ENCODE data around the gene AGO1.
"Not testable (repeated sequence)": the region's sequence is repeated elsewhere in the genome, so short reads cannot be mapped to it uniquely, and the experiment has no call there.

Gene AGO1

GRCh38 chr1:35869245-35869950 is 13.6 kb upstream of the AGO1 start:
- not testable (repeated sequence) for DNase-seq (ENCODE audit: low read depth)

GRCh38 chr1:35870651-35871309 is 12.2 kb upstream of the AGO1 start:
- DNase-seq (ENCODE audit: low read depth), result no peak

GRCh38 chr1:35873243-35873750 is 9.7 kb upstream of the AGO1 start:
- DNase-seq (ENCODE audit: low read depth), result no peak

GRCh38 chr1:35874115-35874514 is 8.9 kb upstream of the AGO1 start:
- not testable (repeated sequence) for DNase-seq (ENCODE audit: low read depth)

- DNase-seq (ENCODE audit: low read depth), result no peak
Observed at GRCh38 chr1:35876988-35877387, 6.0 kb upstream of the AGO1 start.

GRCh38 chr1:35881850-35882273 is 1.1 kb upstream of the AGO1 start:
- no peak for DNase-seq (ENCODE audit: low read depth)

- DNase-seq (ENCODE audit: low read depth), result no peak
Observed at GRCh38 chr1:35882586-35882944, 444 bp upstream of the AGO1 start.

- DNase-seq (ENCODE audit: low read depth), result peak; percentile 41
Observed at GRCh38 chr1:35883635-35884101, 659 bp downstream of the AGO1 start.

GRCh38 chr1:35884934-35885333 is 1.9 kb downstream of the AGO1 start:
- no peak for DNase-seq (ENCODE audit: low read depth)

- DNase-seq (ENCODE audit: low read depth), result no peak
Observed at GRCh38 chr1:35885961-35886558, 3.1 kb downstream of the AGO1 start.

GRCh38 chr1:35886577-35887431 is 3.8 kb downstream of the AGO1 start:
- DNase-seq (ENCODE audit: low read depth), result no peak

- no peak for DNase-seq (ENCODE audit: low read depth)
Observed at GRCh38 chr1:35887508-35887907, 4.5 kb downstream of the AGO1 start.

- no peak for DNase-seq (ENCODE audit: low read depth)
Observed at GRCh38 chr1:35888255-35888654, 5.2 kb downstream of the AGO1 start.

- DNase-seq (ENCODE audit: low read depth), result not testable (repeated sequence)
Observed at GRCh38 chr1:35888981-35889380, 6.0 kb downstream of the AGO1 start.

GRCh38 chr1:35893051-35893879 is 10.3 kb downstream of the AGO1 start:
- DNase-seq (ENCODE audit: low read depth), result no peak

GRCh38 chr1:35894183-35894582 is 11.2 kb downstream of the AGO1 start:
- no peak for DNase-seq (ENCODE audit: low read depth)

GRCh38 chr1:35894656-35895055 is 11.6 kb downstream of the AGO1 start:
- no peak for DNase-seq (ENCODE audit: low read depth)

- DNase-seq (ENCODE audit: low read depth), result no peak
Observed at GRCh38 chr1:35899941-35900340, 16.9 kb downstream of the AGO1 start.

- no peak for DNase-seq (ENCODE audit: low read depth)
Observed at GRCh38 chr1:35901235-35901634, 18.2 kb downstream of the AGO1 start.

- no peak for DNase-seq (ENCODE audit: low read depth)
Observed at GRCh38 chr1:35902671-35903070, 19.7 kb downstream of the AGO1 start.

GRCh38 chr1:35914717-35915116 is 31.7 kb downstream of the AGO1 start:
- DNase-seq (ENCODE audit: low read depth), result no peak

Data from activated T-helper 9 cell treated with anti-CD3 and anti-CD28 coated beads, Interleukin-2, amount 50 U/mL, for 16 hours (primary cell).